ENCODE measurements around the gene NAA11.
A peak's percentile ranks its signal among the peaks of the same experiment; 100 is the strongest.

NAA11 gene

GRCh38 chr4:79325864-79326328, at the start of gene NAA11:
Gene NAA11, minus strand, starts transcription at chr4:79326061. Its CDS starts 184 bp downstream, at chr4:79325877.
- no peak for FAIRE-seq

GRCh38 chr4:79370026-79370425, 44.2 kb upstream of the NAA11 start:
- no peak for FAIRE-seq

- FAIRE-seq, result no peak
Measured at GRCh38 chr4:79367096-79367495, 41.2 kb upstream of the NAA11 start.

GRCh38 chr4:79366422-79366821, 40.6 kb upstream of the NAA11 start:
- FAIRE-seq, result no peak

DNA sequence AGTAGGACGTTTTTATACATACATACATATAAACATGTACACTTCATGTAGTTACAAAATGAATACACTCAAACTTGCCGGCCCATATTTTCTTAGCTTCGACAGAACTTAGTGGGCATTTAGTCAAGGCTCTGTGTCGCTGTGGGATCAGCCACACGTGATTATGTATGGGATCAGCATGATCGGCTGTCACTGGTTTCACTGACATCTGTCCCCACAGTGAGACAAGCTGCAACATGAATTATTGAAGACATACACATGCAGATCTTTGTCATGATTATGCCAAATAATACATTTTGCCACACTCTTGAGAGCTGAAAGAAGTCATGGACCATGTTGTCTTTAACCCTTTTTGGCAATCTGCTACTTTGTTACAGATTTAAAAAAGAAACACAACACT, 38.2 kb upstream of the NAA11 start:
- no peak for FAIRE-seq

- no peak for FAIRE-seq
Measured at GRCh38 chr4:79362626-79363025, 36.8 kb upstream of the NAA11 start.

DNA sequence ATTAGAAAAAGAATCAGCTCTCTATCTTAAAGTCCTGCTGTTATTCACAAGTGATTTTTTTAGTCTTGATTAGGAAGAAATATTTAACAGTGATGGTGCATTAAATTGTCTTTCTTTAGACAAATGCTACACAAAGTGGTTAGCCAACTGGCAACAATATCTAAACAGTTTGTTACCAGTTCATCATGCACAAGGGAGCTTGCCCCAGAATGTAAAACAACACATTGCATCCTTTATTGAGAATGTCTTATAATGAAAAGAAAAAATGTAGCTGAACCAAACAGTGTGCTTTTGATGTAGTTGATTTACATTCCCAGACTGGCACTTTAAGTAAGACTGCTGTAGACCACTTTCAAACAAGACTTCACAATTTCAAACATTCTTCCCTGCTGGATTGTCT, 34.1 kb upstream of the NAA11 start:
- FAIRE-seq, result no peak

DNA sequence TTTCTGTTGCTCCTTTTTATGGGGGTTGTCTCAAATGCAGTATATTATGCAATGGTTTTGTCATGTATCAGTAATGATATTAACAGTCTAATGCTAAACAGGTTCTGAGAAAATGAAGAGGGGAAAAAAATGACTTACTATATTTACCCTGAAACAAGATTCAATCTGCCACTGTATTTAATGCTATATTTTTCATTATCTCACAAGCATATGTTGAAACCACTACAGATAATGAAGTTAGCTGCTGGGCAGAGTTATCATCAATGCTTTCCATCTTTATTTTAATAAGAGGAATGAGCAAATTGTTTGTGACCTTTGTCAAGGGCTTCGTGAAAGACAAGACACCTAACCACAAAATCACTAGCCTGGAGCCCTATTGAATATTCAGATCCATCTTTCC, 32.6 kb upstream of the NAA11 start:
- no peak for FAIRE-seq

GRCh38 chr4:79357365-79357764, 31.5 kb upstream of the NAA11 start:
- no peak for FAIRE-seq

DNA sequence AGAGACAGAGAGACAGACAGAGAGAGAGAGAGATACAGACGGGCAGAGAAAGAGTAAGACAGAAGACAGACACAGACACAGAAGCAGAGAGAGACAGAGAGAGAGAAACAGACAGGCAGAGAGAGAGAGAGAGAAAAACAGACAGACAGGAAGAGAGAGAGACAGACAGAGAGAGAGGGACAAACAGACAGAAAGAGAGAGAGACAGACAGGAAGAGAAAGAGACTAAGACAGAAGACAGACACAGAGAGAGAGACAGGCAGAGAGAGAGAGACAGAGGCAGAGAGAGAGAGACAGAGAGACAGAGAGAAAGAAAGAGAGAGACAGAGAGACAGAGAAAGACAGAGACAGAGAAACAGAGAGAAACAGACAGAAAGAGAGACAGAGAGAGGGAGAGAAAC, 27.2 kb upstream of the NAA11 start:
- FAIRE-seq, result peak; percentile 100

DNA sequence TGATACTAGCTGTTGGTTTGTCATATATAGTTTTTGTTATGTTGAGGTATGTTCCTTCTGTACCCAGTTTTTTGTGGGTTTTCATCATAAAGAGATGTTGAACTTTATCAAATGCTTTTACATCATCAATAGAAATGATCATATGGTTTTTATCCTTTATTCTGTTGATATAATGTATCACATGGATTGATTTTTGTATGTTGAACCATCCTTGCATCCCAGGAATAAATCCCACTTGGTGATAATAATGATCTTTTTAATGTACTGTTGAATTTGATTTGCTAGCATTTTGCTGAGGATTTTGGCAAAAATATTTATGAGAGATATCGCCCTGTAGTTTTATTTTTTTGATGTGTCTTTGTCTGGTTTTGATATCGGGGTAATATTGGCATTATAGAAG, 22.5 kb upstream of the NAA11 start:
- FAIRE-seq, result no peak

- FAIRE-seq, result no peak
Measured at GRCh38 chr4:79341893-79342653, 16.2 kb upstream of the NAA11 start.

GRCh38 chr4:79340568-79340967, 14.7 kb upstream of the NAA11 start:
- FAIRE-seq, result no peak

DNA sequence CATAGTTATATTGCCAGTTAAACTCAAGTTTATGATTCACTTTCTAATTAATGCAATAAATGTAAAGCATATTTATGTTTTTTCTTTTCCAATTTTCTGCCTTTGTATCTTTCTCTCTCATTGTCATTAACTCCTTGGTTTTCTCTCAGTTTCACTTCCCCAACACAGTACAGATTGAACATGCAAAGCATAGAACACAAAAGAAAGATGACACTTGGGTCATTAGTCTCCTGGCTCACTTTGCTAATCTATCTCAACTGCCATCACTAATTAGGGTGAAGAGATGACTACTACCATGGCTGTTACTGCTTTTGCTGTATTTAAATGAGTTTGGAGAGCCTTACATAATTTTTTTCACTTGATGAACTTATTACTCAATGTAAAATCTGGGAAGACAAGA, 12.3 kb upstream of the NAA11 start:
- FAIRE-seq, result no peak

GRCh38 chr4:79334783-79335182, 8.9 kb upstream of the NAA11 start:
- FAIRE-seq, result no peak

DNA sequence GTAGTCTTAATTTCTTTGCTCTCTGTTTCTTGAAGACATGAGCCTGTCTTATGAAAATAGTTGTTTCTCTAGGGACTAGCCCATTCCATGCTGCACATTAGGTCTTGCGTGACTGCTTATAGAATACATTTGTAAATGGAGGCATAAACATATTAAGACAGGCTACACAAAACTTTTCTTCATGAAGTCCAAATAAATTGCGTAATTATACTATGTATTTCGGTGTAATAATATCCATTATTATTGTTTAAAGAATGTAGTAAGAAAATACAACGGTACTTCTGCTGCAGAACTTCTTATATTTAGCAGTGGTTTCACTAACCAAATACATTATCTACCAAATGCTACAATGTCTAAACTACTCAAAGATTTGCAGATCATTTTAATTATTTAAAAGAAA, 8.5 kb upstream of the NAA11 start:
- FAIRE-seq, result no peak

DNA sequence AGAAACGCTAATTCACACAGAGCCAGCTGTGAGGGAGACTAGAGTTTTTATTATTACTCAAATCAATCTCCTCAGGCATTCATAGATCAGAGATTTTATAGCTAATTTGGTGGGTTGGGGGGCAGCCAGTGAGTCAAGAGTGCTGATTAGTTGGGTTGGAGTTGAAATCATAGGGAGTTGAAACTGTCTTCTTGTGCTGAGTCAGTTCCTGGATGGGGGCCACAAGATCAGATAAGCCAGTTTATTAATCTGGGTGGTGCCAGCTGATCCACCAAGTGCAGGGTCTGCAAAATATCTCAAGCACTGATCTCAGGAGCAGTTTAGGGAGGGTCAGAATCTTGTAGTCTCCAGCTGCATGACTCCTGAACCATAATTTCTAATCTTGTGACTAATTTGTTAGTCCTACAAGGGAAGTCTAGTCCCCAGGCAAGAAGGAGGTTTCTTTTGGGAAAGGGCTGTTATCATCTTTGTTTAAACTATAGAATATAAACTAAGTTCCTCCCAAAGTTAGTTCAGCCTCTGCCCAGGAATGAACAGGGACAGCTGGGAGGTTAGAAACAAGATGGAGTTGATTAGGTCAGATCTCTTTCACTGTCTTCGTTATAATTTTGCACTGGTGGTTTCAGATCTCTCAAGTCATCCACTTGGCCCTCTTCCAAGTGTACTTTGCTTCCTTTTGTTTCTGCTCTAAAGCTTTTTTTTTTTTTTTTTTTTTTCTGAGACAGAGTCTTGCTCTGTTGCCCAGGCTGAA, 5.4 kb upstream of the NAA11 start:
- FAIRE-seq, result no peak

GRCh38 chr4:79330720-79331119, 4.9 kb upstream of the NAA11 start:
- no peak for FAIRE-seq

GRCh38 chr4:79325436-79325835, 425 bp downstream of the NAA11 start:
- no peak for FAIRE-seq

DNA sequence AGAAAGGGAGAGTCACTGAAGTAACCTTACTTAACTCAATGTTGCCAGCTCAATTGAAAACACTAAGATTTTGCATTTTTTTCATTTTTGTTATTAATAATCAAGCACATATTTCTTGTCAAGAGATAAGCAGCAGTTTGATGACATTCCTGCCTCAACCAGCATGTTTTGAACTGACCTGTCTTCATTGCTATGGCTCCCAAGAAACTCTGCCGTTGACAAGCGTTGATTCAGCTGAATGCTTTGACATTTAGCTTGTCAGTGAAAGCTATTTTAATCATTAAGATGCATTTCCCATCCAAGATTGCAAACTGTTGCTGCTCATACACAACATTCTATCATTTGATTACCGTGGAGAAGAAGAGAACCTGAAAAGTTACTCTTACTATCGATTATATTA, 5.9 kb downstream of the NAA11 start:
- no peak for FAIRE-seq

GRCh38 chr4:79317711-79318110, 8.2 kb downstream of the NAA11 start:
- FAIRE-seq, result no peak

- FAIRE-seq, result no peak
Measured at GRCh38 chr4:79315891-79316290, 10.0 kb downstream of the NAA11 start.

GRCh38 chr4:79311279-79311678, 14.6 kb downstream of the NAA11 start:
- no peak for FAIRE-seq

- no peak for FAIRE-seq
Measured at GRCh38 chr4:79308971-79309370, 16.9 kb downstream of the NAA11 start.

Measured in islet of Langerhans (tissue), 1 donor.